ENCODE data around the gene DNAJC28.

Gene DNAJC28

DNA sequence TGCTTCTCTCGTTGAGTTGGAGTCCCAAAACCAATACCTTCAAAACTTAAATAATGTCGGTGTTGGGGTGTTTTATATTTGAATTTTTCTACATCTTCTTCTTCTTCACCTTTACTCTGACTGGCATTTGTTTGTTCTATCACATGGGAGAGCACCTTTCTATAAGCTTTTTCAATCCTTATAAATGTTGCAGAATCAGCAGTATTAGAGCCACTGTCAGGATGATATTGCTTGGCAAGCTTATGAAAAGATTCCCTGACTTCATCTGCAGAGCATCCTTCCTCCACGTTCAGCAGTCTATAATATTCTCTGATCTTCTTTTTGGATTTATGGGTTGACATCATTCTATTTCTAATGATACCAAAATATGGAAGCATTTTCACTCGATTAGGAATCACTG, 2.6 kb downstream of the DNAJC28 start:
- TF ChIP-seq TEAD4 (IDR thresholded peaks at IDR 0.05) (no peak), ZBTB7A (IDR thresholded peaks at IDR 0.05; ENCODE audit: low read depth) (no peak), YY1 (IDR thresholded peaks at IDR 0.05; ENCODE audit: low read depth) (no peak), NFIC (IDR thresholded peaks at IDR 0.05) (no peak), RAD21 (IDR thresholded peaks at IDR 0.05; ENCODE audit: low read depth) (no peak), EP300 (IDR thresholded peaks at IDR 0.05; ENCODE audit: borderline replicate concordance) (no peak), CEBPB (IDR thresholded peaks at IDR 0.05) (no peak), EGR1 (IDR thresholded peaks at IDR 0.05) (no peak), CREB1 (IDR thresholded peaks at IDR 0.05; ENCODE audit: low read depth) (no peak), TAF1 (IDR thresholded peaks at IDR 0.05; ENCODE audit: low read depth) (no peak)
- TF ChIP-seq, protein P1, sequence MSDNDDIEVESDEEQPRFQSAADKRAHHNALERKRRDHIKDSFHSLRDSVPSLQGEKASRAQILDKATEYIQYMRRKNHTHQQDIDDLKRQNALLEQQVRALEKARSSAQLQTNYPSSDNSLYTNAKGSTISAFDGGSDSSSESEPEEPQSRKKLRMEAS (IDR thresholded peaks at IDR 0.05) = no peak
- TF ChIP-seq, protein P2, sequence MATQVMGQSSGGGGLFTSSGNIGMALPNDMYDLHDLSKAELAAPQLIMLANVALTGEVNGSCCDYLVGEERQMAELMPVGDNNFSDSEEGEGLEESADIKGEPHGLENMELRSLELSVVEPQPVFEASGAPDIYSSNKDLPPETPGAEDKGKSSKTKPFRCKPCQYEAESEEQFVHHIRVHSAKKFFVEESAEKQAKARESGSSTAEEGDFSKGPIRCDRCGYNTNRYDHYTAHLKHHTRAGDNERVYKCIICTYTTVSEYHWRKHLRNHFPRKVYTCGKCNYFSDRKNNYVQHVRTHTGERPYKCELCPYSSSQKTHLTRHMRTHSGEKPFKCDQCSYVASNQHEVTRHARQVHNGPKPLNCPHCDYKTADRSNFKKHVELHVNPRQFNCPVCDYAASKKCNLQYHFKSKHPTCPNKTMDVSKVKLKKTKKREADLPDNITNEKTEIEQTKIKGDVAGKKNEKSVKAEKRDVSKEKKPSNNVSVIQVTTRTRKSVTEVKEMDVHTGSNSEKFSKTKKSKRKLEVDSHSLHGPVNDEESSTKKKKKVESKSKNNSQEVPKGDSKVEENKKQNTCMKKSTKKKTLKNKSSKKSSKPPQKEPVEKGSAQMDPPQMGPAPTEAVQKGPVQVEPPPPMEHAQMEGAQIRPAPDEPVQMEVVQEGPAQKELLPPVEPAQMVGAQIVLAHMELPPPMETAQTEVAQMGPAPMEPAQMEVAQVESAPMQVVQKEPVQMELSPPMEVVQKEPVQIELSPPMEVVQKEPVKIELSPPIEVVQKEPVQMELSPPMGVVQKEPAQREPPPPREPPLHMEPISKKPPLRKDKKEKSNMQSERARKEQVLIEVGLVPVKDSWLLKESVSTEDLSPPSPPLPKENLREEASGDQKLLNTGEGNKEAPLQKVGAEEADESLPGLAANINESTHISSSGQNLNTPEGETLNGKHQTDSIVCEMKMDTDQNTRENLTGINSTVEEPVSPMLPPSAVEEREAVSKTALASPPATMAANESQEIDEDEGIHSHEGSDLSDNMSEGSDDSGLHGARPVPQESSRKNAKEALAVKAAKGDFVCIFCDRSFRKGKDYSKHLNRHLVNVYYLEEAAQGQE (IDR thresholded peaks at IDR 0.05; ENCODE audit: low read depth) = no peak
- TF ChIP-seq, protein P3, sequence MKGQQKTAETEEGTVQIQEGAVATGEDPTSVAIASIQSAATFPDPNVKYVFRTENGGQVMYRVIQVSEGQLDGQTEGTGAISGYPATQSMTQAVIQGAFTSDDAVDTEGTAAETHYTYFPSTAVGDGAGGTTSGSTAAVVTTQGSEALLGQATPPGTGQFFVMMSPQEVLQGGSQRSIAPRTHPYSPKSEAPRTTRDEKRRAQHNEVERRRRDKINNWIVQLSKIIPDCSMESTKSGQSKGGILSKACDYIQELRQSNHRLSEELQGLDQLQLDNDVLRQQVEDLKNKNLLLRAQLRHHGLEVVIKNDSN (IDR thresholded peaks at IDR 0.05) = no peak

DNA sequence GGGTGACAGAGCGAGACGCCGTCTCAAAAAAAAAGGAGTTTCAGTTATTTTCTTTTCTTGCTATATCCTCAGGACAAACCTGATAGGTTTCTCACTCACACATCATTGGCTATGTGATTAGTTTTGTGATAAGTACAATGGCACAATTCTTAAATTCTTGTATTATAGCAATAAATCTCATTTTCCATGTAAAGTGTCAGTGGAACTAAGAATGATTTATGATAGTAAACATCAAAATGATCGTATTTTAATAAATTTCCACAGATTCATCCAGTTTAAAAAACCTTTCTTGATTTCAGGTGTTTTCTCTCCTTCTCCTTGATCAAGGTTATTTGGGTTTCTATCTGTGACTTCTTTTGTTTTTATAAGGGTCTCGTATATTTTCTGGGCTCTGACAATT, 3.5 kb downstream of the DNAJC28 start:
- TF ChIP-seq ZBTB7A (IDR thresholded peaks at IDR 0.05; ENCODE audit: low read depth) = no peak
- no peak for TF ChIP-seq CREB1 (IDR thresholded peaks at IDR 0.05; ENCODE audit: low read depth)
- TF ChIP-seq TCF12 (IDR thresholded peaks at IDR 0.05; ENCODE audit: low read depth) = no peak
- no peak for TF ChIP-seq RAD21 (IDR thresholded peaks at IDR 0.05; ENCODE audit: low read depth)
- no peak for TF ChIP-seq YY1 (IDR thresholded peaks at IDR 0.05; ENCODE audit: low read depth)
- no peak for TF ChIP-seq TAF1 (IDR thresholded peaks at IDR 0.05; ENCODE audit: low read depth)
- no peak for TF ChIP-seq EP300 (IDR thresholded peaks at IDR 0.05; ENCODE audit: borderline replicate concordance)
- TF ChIP-seq TEAD4 (IDR thresholded peaks at IDR 0.05) = no peak
- TF ChIP-seq, protein P2 (IDR thresholded peaks at IDR 0.05; ENCODE audit: low read depth) = no peak
- TF ChIP-seq CEBPB (IDR thresholded peaks at IDR 0.05) = no peak
- no peak for TF ChIP-seq EGR1 (IDR thresholded peaks at IDR 0.05)
- TF ChIP-seq NFIC (IDR thresholded peaks at IDR 0.05) = no peak
- no peak for TF ChIP-seq FOXM1 (IDR thresholded peaks at IDR 0.05; ENCODE audit: borderline replicate concordance, low read depth)
- TF ChIP-seq, protein P1 (IDR thresholded peaks at IDR 0.05) = no peak
- TF ChIP-seq, protein P3 (IDR thresholded peaks at IDR 0.05) = no peak

DNA sequence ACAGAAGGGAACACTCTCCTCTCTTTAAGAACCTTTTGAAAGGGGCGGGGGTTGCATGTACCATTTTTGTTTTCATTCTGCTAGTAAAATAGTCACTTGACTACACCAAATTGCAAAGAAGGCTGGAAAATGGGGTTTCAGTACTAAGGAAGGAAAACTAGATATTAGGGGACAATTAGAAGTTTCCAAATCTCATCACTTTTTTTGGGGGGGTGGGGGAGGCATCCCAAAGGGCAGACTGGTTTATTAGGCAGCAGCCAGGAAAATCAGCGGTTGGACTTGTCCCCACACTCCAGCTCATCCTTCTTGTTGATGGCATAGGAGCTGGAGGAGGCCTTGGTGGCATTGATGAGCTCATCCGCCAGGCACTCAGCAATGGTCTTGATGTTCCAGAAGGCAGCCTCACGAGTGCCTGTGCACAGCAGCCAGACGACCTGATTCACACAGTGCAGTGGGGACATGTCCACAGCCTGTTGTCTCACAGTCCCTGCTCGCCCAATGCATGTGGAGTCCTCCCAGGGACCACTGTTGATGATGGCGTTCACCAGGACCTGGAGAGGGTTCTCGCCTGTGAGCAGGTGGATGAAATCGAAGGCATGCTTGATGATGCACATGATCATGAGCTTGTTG, 10.1 kb downstream of the DNAJC28 start:
- TF ChIP-seq, protein P2 (IDR thresholded peaks at IDR 0.05; ENCODE audit: low read depth) = no peak
- TF ChIP-seq TCF12 (IDR thresholded peaks at IDR 0.05; ENCODE audit: low read depth) = no peak
- no peak for TF ChIP-seq RAD21 (IDR thresholded peaks at IDR 0.05; ENCODE audit: low read depth)
- no peak for TF ChIP-seq CEBPB (IDR thresholded peaks at IDR 0.05)
- no peak for TF ChIP-seq TAF1 (IDR thresholded peaks at IDR 0.05; ENCODE audit: low read depth)
- TF ChIP-seq CREB1 (IDR thresholded peaks at IDR 0.05; ENCODE audit: low read depth) = no peak
- TF ChIP-seq EP300 (IDR thresholded peaks at IDR 0.05; ENCODE audit: borderline replicate concordance) = no peak
- TF ChIP-seq, protein P3 (IDR thresholded peaks at IDR 0.05) = no peak
- TF ChIP-seq NFIC (IDR thresholded peaks at IDR 0.05) = no peak
- no peak for TF ChIP-seq ZBTB7A (IDR thresholded peaks at IDR 0.05; ENCODE audit: low read depth)
- TF ChIP-seq EGR1 (IDR thresholded peaks at IDR 0.05) = no peak
- TF ChIP-seq FOXM1 (IDR thresholded peaks at IDR 0.05; ENCODE audit: borderline replicate concordance, low read depth) = no peak
- TF ChIP-seq YY1 (IDR thresholded peaks at IDR 0.05; ENCODE audit: low read depth) = no peak
- TF ChIP-seq TEAD4 (IDR thresholded peaks at IDR 0.05) = no peak
- TF ChIP-seq, protein P1 (IDR thresholded peaks at IDR 0.05) = no peak

All from Ishikawa (cell line).